ENCODE data around the gene MAP4. TPM values are rescaled to one million over a fixed set of nuclear protein-coding genes. Genes with fewer than 3 reads are reported as not detected.

Gene MAP4
- total and polyA plus RNA-seq, 2 of the 13 experiments (the other 11 are each of a cell fraction or from before 2014, with no cell fraction given), result 33.1 to 38.7 TPM

DNA sequence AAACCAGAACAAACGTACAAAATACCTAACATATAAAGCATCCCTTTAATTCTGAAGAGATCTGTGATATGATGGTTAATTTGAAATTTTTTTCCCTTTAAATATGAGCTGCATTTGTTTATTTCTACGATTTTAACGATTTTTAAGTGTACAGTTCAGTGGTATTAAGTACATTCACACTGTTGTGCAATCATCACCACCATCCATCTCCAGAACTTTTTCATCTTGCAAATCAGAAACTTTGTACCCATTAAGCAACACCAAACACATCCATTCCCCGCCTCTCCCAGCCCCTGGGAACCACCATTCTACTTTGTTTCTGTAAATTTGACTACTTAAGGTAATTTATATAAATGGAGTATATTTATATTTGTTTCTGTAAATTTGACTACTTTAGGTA, 51.5 kb downstream of the MAP4 start (continued):
- TF ChIP-seq EP300 (IDR thresholded peaks at IDR 0.05; ENCODE audit: low read depth in 2 of 2, low read length in 2 of 2) (peak in 1 of 2 experiments; percentile 61; a peak in 1 of 4 replicates), EP300 (CRISPR knock-in tag; IDR thresholded peaks at IDR 0.05; ENCODE audit: borderline replicate concordance) (no peak), ISL2 (CRISPR knock-in tag; IDR thresholded peaks at IDR 0.05) (peak; percentile 79), CEBPB (IDR thresholded peaks at IDR 0.05; ENCODE audit: borderline replicate concordance, low read depth, low read length) (peak; percentile 95), ZSCAN22 (CRISPR knock-in tag; IDR thresholded peaks at IDR 0.05) (no peak), FOXJ3 (CRISPR knock-in tag; IDR thresholded peaks at IDR 0.05; ENCODE audit: borderline replicate concordance) (peak; percentile 28; the same call in 1 of the 2 replicates), ZNF101 (CRISPR knock-in tag; IDR thresholded peaks at IDR 0.05; ENCODE audit: borderline replicate concordance, low read depth) (no peak), ZMYM4 (CRISPR knock-in tag; IDR thresholded peaks at IDR 0.05) (peak; percentile 43; the same call in 1 of the 2 replicates), ZNF644 (CRISPR knock-in tag; IDR thresholded peaks at IDR 0.05; ENCODE audit: low read depth) (peak; percentile 80; the same call in 1 of the 2 replicates), ZNF331 (CRISPR knock-in tag; IDR thresholded peaks at IDR 0.05) (peak; percentile 65; the same call in 1 of the 2 replicates), FOXA3 (CRISPR knock-in tag; IDR thresholded peaks at IDR 0.05) (peak; percentile 66), PRPF4 (IDR thresholded peaks at IDR 0.05; ENCODE audit: low read depth, low read length, poor library complexity, severe bottlenecking) (no peak), RBAK (CRISPR knock-in tag; IDR thresholded peaks at IDR 0.05) (no peak), HNF4A (CRISPR knock-in tag; IDR thresholded peaks at IDR 0.05) (peak; percentile 87), RARA (CRISPR knock-in tag; IDR thresholded peaks at IDR 0.05) (0 out of 2 replicates have a peak, but pooled peaks have one; percentile 9), ZNF629 (CRISPR knock-in tag; conservative IDR thresholded peaks at IDR 0.05) (peak; percentile 67)
- TF ChIP-seq, protein P1, sequence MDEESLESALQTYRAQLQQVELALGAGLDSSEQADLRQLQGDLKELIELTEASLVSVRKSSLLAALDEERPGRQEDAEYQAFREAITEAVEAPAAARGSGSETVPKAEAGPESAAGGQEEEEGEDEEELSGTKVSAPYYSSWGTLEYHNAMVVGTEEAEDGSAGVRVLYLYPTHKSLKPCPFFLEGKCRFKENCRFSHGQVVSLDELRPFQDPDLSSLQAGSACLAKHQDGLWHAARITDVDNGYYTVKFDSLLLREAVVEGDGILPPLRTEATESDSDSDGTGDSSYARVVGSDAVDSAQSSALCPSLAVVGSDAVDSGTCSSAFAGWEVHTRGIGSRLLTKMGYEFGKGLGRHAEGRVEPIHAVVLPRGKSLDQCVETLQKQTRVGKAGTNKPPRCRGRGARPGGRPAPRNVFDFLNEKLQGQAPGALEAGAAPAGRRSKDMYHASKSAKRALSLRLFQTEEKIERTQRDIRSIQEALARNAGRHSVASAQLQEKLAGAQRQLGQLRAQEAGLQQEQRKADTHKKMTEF (CRISPR knock-in tag; IDR thresholded peaks at IDR 0.05), result peak; percentile 41; the same call in 1 of the 2 replicates
- TF ChIP-seq, protein P2, sequence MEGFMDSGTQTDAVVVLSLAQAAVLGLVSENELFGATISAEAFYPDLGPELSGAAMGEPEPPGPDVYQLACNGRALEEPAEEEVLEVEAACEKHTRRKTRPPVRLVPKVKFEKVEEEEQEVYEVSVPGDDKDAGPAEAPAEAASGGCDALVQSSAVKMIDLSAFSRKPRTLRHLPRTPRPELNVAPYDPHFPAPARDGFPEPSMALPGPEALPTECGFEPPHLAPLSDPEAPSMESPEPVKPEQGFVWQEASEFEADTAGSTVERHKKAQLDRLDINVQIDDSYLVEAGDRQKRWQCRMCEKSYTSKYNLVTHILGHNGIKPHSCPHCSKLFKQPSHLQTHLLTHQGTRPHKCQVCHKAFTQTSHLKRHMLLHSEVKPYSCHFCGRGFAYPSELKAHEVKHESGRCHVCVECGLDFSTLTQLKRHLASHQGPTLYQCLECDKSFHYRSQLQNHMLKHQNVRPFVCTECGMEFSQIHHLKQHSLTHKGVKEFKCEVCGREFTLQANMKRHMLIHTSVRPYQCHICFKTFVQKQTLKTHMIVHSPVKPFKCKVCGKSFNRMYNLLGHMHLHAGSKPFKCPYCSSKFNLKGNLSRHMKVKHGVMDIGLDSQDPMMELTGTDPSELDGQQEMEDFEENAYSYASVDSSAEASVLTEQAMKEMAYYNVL (CRISPR knock-in tag; IDR thresholded peaks at IDR 0.05; ENCODE audit: borderline replicate concordance), result no peak
- TF ChIP-seq, protein P3, sequence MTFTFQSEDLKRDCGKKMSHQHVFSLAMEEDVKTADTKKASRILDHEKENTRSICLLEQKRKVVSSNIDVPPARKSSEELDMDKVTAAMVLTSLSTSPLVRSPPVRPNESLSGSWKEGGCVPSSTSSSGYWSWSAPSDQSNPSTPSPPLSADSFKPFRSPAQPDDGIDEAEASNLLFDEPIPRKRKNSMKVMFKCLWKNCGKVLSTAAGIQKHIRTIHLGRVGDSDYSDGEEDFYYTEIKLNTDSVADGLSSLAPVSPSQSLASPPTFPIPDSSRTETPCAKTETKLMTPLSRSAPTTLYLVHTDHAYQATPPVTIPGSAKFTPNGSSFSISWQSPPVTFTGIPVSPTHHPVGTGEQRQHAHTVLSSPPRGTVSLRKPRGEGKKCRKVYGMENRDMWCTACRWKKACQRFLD (CRISPR knock-in tag; IDR thresholded peaks at IDR 0.05; ENCODE audit: borderline replicate concordance), result no peak
- TF ChIP-seq, protein P4, sequence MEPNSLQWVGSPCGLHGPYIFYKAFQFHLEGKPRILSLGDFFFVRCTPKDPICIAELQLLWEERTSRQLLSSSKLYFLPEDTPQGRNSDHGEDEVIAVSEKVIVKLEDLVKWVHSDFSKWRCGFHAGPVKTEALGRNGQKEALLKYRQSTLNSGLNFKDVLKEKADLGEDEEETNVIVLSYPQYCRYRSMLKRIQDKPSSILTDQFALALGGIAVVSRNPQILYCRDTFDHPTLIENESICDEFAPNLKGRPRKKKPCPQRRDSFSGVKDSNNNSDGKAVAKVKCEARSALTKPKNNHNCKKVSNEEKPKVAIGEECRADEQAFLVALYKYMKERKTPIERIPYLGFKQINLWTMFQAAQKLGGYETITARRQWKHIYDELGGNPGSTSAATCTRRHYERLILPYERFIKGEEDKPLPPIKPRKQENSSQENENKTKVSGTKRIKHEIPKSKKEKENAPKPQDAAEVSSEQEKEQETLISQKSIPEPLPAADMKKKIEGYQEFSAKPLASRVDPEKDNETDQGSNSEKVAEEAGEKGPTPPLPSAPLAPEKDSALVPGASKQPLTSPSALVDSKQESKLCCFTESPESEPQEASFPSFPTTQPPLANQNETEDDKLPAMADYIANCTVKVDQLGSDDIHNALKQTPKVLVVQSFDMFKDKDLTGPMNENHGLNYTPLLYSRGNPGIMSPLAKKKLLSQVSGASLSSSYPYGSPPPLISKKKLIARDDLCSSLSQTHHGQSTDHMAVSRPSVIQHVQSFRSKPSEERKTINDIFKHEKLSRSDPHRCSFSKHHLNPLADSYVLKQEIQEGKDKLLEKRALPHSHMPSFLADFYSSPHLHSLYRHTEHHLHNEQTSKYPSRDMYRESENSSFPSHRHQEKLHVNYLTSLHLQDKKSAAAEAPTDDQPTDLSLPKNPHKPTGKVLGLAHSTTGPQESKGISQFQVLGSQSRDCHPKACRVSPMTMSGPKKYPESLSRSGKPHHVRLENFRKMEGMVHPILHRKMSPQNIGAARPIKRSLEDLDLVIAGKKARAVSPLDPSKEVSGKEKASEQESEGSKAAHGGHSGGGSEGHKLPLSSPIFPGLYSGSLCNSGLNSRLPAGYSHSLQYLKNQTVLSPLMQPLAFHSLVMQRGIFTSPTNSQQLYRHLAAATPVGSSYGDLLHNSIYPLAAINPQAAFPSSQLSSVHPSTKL (CRISPR knock-in tag; IDR thresholded peaks at IDR 0.05), result peak; percentile 73
- TF ChIP-seq, protein P5, sequence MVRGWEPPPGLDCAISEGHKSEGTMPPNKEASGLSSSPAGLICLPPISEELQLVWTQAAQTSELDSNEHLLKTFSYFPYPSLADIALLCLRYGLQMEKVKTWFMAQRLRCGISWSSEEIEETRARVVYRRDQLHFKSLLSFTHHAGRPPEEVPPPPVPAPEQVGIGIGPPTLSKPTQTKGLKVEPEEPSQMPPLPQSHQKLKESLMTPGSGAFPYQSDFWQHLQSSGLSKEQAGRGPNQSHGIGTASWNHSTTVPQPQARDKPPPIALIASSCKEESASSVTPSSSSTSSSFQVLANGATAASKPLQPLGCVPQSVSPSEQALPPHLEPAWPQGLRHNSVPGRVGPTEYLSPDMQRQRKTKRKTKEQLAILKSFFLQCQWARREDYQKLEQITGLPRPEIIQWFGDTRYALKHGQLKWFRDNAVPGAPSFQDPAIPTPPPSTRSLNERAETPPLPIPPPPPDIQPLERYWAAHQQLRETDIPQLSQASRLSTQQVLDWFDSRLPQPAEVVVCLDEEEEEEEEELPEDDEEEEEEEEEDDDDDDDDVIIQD (CRISPR knock-in tag; IDR thresholded peaks at IDR 0.05; ENCODE audit: low read depth), result peak; percentile 88
